Natural killer cell treated with Interleukin-12 subunit alpha and Interleukin-12 subunit beta and Interleukin-15 and Interleukin-18, amount 100 ng/mL, for 72 hours (primary cell): ENCODE data around the gene ARHGAP30. TPM values are rescaled to one million over a fixed set of nuclear protein-coding genes. Genes with fewer than 3 reads are reported as not detected.

Experiments used
- total RNA-seq, 2 donors: library from RNA; stranded (reverse); gene quantifications; one replicate each; pipeline ENCODE4 v1.2.3, GENCODE V29; 2022

ARHGAP30 gene
- total RNA-seq, 2 donors from 2014 or later, result 217 to 250 TPM

Other genes with a start within 250 kb of the ARHGAP30 start
- gene CD244, start 207.0 kb downstream of the ARHGAP30 start, total RNA-seq, result 10 to 100 TPM; 36.6 to 64.4 TPM
- not detected for gene ITLN1, start 184.7 kb downstream of the ARHGAP30 start, total RNA-seq
- not detected for gene ITLN2, start 115.1 kb downstream of the ARHGAP30 start, total RNA-seq
- gene F11R, start 48.7 kb downstream of the ARHGAP30 start, total RNA-seq, result 10 to 100 TPM; 11.0 to 25.9 TPM
- gene TSTD1, start 30.9 kb downstream of the ARHGAP30 start, total RNA-seq, result 10 to 100 TPM; 10.5 to 47.2 TPM
- gene USF1, start 23.9 kb downstream of the ARHGAP30 start, total RNA-seq, result 10 to 100 TPM; 72.2 to 77.4 TPM
- gene NECTIN4, start 19.7 kb upstream of the ARHGAP30 start, total RNA-seq, result not detected
- gene KLHDC9, start 28.5 kb upstream of the ARHGAP30 start, total RNA-seq, result under 1 TPM in 1 of 2 donors, not detected in 1; 0.64 TPM
- gene PFDN2, start 48.1 kb upstream of the ARHGAP30 start, total RNA-seq, result 100 to 1,000 TPM in 1 of 2 donors, 10 to 100 TPM in 1; 92.6 to 122 TPM
- 10 to 100 TPM; 29.3 to 37.2 TPM for gene NIT1, start 48.2 kb upstream of the ARHGAP30 start, total RNA-seq
- gene DEDD, start 62.8 kb upstream of the ARHGAP30 start, total RNA-seq, result 10 to 100 TPM; 34.9 to 42.5 TPM
- 100 to 1,000 TPM; 100 to 114 TPM for gene UFC1, start 84.1 kb upstream of the ARHGAP30 start, total RNA-seq
- 10 to 100 TPM; 21.2 to 29.0 TPM for gene USP21, start 89.6 kb upstream of the ARHGAP30 start, total RNA-seq
- 10 to 100 TPM; 25.7 to 30.3 TPM for gene PPOX, start 96.5 kb upstream of the ARHGAP30 start, total RNA-seq
- gene B4GALT3, start 107.6 kb upstream of the ARHGAP30 start, total RNA-seq, result 10 to 100 TPM; 61.7 to 75.0 TPM
- under 1 TPM; 0.43 to 0.89 TPM for gene ADAMTS4, start 129.2 kb upstream of the ARHGAP30 start, total RNA-seq
- gene NDUFS2, start 132.5 kb upstream of the ARHGAP30 start, total RNA-seq, result 10 to 100 TPM; 86.2 to 87.8 TPM
- gene FCER1G, start 145.4 kb upstream of the ARHGAP30 start, total RNA-seq, result 100 to 1,000 TPM; 111 to 583 TPM
- not detected for gene APOA2, start 153.7 kb upstream of the ARHGAP30 start, total RNA-seq
- gene TOMM40L, start 156.2 kb upstream of the ARHGAP30 start, total RNA-seq, result 10 to 100 TPM; 25.9 to 27.8 TPM
- gene NR1I3, start 168.3 kb upstream of the ARHGAP30 start, total RNA-seq, result not detected
- gene PCP4L1, start 188.9 kb upstream of the ARHGAP30 start, total RNA-seq, result under 1 TPM in 1 of 2 donors, not detected in 1; 0.31 TPM
- 1 to 10 TPM; 4.4 to 6.6 TPM for gene MPZ, start 240.1 kb upstream of the ARHGAP30 start, total RNA-seq
- gene SDHC, start 244.5 kb upstream of the ARHGAP30 start, total RNA-seq, result 100 to 1,000 TPM; 127 to 183 TPM